Activated gamma-delta T cell treated with Interleukin-2 at 50 U/mL for 16 hours (primary cell): ENCODE data around the gene ACTN3.
"Not testable (repeated sequence)": the region's sequence is repeated elsewhere in the genome, so short reads cannot be mapped to it uniquely, and the experiment has no call there.

Experiments used
- DNase-seq: peaks from one replicate; pipeline ENCODE4 v3.0.0-alpha.2; 2020

Gene ACTN3

DNA sequence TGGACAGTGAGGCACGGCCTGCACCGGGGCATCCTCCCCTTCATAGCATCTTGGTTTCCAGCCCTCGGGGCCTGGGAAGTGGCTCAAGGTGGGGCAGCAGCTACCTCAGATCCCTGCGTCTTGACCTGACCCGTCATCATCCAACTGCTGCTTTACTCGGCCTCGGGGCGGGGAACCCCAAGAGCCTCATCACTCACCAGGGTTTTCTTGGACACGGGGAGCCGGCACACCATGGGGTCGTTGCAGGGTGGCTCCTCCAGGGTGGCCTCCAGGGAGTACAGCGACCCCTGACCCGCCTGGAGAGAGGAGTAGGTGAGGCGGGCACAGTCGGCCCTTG lies 21.1 kb downstream of the ACTN3 start:
- DNase-seq = no peak

GRCh38 chr11:66568124-66568916 lies 21.6 kb downstream of the ACTN3 start, which contains the start of gene CTSF:
Gene CTSF, minus strand, starts transcription at chr11:66568606. Its CDS starts 120 bp downstream, at chr11:66568486.
- DNase-seq = peak; percentile 73

DNA sequence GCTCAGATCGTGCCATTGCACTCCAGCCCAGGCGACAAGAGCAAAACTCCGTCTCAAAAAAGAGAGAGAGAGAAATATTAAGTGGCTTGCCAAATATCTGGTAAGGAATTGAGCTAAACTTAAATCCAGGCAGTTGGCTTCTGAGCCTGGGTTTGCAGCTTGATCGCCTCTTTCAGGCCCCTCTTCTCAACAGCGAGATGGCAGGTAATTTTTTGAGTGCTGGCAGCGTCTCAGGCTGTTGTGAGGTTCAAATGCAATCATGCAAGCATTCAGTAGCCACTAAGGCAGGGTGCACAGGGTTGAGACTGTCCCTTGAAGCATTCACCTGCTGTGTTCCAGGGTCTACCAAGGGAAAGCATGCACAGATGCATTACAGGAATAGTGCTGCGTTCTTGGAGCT lies 22.4 kb downstream of the ACTN3 start:
- no peak for DNase-seq

DNA sequence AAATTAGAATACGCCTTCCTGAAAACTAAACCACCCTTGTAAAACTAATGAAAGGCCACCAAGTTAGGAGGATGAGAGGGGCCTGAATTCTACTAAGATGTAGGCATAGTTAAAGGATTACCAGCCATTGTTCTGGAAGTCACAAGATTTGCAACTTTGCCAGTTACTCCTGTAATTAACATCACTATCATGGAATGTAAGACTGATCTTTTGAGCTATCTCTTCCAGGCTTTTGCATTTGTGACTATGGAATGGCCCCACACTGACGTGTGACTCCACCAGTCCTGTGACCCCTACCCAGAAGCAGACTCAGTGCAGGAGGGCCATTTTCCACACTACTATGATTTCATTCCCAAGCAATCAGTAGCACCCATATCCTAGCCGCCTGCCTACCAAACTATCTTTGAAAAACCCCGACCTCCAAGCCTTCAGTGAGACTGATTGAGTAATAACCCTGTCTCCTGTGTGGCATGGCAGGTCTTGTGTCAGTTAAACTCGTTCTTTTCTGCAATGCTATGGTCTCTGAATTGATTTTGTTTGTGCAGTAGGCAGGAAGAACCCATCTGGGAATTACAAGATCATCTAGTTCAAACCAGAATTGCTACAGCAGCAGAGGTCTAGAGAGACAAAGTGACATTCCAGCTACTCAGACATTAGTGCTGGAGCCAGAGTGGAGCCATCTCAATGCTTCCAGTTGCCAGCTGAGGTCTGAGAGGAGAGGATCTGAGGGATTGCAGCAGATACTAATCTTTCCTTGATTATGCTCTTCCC lies 23.6 kb downstream of the ACTN3 start:
- no peak for DNase-seq

GRCh38 chr11:66570850-66571180 lies 24.1 kb downstream of the ACTN3 start:
- no peak for DNase-seq

GRCh38 chr11:66579017-66579606 lies 32.4 kb downstream of the ACTN3 start:
- DNase-seq = peak; percentile 74

DNA sequence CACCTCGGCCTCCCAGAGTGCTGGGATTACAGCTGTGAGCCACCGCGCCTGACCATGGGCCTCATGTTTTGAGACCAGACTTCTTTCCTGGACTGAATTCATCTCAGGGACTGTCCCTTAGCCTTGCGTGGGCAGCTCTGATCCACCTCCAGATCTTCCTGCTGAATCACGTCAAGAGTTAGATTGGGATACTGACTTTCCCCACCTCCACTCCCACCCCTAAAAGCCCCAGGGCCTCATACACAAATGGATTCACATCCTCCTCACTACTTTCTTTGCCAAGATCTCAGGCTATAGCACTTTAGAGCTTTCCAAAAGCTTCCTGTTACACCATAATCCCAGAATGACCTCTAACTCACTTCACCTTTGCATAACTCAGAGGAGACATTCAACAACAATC lies 34.1 kb downstream of the ACTN3 start:
- no peak for DNase-seq

DNA sequence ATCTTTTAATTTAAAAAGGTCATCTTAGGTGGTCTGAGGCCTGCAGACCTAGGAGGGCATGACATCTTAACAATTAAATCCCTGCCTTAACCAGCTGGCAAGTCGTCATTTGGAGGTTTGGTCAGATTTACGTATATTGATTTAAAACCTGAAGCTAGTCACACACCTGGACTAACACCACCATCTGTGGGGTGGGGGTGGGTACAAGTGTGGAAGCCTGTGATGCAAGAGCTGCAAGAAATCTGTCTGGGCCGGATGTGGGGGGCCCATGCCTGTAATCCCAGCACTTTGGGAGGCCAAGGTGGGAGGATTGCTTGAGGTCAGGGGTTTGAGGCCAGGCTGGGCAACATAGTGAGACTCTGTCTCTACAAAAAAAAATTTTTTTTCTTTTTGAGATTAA lies 34.6 kb downstream of the ACTN3 start:
- DNase-seq = no peak

DNA sequence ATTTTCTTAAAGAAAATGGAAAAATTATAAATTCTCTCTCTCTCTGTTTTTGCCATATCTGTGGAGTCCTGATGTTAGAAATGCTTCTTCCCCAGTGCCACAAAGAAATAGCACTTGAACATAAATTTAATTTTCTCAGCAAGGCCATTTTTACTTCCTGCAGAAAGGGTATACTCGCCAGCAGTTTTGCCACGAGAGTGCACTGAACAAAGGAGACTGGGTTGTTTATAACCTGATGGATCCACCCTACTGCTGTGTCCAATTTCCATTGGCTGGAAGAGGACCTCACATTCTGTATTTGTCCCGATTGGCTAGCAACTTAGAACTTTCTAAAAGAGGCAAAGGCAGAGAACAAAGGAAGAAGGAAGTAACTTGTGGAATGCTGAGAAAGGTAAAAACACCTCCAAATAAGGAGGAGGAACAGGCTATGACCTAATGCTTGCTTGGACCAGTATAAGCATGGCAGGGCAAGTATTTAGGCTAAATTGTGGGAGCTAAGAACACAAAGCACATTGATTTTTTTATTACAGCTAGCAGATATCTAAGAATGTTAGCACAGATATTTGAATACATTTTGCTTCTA lies 36.0 kb downstream of the ACTN3 start:
- DNase-seq = not testable (repeated sequence)

- DNase-seq = not testable (repeated sequence)
Measured at GRCh38 chr11:66585447-66585846, 38.7 kb downstream of the ACTN3 start.

DNA sequence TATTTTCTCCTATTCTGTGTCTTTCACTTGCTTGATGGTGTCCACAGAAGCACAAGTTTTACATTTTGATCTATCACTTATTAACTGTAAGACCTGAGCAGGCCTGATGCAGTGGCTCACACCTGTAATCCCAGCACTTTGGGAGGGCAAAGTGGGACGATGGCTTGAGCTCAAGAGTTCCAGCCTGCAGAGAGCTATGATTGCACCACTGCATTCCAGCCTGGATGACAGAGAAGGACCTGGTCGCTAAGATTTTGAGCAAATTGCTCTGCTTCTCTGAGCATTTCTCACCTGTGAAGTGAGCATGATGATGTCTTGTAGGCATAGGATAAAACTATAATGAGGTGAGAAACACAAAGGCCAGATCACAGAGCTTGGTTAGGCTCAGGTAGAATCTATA lies 39.4 kb downstream of the ACTN3 start:
- DNase-seq = no peak

- DNase-seq = not testable (repeated sequence)
Measured at GRCh38 chr11:66589315-66589714, 42.6 kb downstream of the ACTN3 start.

- DNase-seq = no peak
Measured at GRCh38 chr11:66589996-66590675, 43.4 kb downstream of the ACTN3 start.

GRCh38 chr11:66591175-66591574 lies 44.5 kb downstream of the ACTN3 start:
- DNase-seq = no peak

DNA sequence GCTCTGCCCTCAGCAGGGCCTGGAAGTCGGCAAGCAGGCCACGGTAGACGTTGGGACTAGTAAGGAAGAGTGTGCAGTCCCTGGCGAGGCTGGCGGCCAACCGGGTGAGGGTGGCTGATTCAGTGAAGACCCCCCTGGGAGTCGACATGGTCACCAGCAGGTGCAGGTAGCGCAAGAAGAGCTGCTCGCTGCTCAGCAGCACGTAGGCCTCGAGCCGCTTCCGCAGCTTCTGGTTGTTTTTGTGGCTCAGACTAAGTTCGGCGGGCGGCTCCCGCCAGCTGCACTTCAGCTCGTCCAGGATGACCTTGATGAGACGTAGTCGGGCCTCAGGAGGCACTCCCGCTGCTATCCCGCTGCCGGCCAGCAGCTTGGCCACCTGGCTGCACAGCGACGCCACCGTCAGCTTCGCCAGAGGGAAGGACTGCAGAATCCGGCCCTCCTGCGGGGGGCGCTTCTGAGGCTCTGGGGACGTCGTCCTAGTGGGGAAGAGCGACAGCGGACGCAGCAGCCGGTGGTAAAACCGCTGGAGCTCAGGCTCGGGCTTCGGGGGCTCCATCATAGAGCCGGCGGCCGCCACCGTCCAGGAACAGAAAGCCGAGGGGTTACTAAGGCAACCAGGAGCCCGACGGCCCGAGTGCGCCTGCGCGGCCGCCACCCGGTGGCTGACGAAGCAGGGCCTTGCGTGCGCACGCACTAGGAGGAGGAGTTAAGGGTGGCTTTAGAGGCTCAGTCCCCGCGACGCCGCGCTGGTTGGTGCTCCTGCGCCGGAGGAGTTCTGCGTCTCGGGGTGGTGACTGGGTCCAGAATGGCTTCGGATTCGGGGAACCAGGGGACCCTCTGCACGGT lies 46.0 kb downstream of the ACTN3 start, which contains the start of the genes CCDC87 and CCS:
CCDC87 (minus strand) TSS at position 607 of the 846 bp plus-strand sequence; CDS start at position 559, 48 bp downstream.
CCS (plus strand) TSS at position 729 of the 846 bp plus-strand sequence; CDS start at position 806, 77 bp downstream.
- DNase-seq = peak; percentile 99

DNA sequence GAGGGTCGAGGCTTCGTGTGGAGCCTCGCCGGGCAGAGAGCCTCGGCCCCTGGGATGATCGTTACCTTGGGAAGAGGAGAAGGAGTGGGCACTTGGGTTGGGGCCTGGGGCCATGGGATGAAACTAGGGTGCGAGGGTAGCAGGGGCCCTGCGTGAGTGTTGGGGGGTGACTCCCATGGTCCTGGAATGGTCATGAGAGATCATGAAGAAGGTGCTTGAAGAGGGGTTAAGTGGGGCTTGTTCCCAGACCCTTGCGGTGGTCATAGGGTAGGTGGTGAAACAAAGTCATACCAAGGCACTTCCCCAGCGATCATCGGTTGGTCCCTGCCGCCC lies 46.6 kb downstream of the ACTN3 start:
- DNase-seq = no peak

- no peak for DNase-seq
Measured at GRCh38 chr11:66593650-66594049, 46.9 kb downstream of the ACTN3 start.

- no peak for DNase-seq
Measured at GRCh38 chr11:66595245-66595904, 48.7 kb downstream of the ACTN3 start.

GRCh38 chr11:66598993-66599392 lies 52.3 kb downstream of the ACTN3 start:
- no peak for DNase-seq

- no peak for DNase-seq
Measured at GRCh38 chr11:66600219-66600618, 53.5 kb downstream of the ACTN3 start.

DNA sequence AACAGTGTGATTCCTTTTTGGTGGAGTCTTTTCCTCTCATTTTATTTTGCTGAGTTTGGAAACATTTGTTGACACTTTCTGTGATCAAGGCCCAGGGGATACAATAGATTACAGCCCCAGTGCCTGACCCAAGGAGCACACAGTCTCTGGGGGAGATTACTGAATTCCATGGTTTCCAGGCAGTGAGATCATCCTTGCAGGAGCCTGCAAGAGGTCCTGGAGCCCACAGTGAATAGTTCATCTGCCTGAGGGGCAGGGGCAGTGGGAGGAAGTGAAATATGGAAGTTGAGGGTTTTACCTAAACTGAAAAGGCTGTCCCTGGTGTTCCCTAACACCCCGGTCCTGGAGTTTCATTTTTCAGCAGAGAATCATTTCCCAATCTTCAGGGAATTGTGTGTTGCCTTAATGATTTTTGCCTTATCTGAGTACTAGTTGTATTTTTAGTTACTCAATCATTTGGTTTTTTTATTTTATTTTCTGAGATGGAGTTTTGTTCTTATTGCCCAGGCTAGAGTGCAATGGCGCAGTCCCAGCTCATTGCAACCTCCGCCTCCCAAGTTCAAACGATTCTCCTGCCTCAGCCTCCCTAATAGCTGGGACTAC lies 54.0 kb downstream of the ACTN3 start:
- no peak for DNase-seq
